Spleen (tissue), 11 donors: Measurements from ENCODE around the gene CRHR2. TPM values are rescaled to one million over a fixed set of nuclear protein-coding genes. Genes with fewer than 3 reads are reported as not detected.

Experiments
- DNase-seq: peaks from one replicate; pipeline ENCODE4 v3.0.0-alpha.2; 2020
- H3K27ac ChIP-seq, 8 donors: fragments of 200-600 bp; sonication (generic) in 7 of 8; 1 replicate in 4 of 8; 2 replicates in 4 of 8; pipeline versions ENCODE4 v1.5.0 to v1.8.0; 2016 to 2021; ENCODE audit warnings: inconsistent platforms in 4 of 8, mild to moderate bottlenecking in 4 of 8, moderate library complexity in 1 of 8
- H3K27me3 ChIP-seq, 7 donors: fragments of 200-600 bp; sonication (generic) in 6 of 7; replicated peaks in 1 of 7; 1 replicate in 4 of 7; 2 replicates in 3 of 7; pipeline versions ENCODE4 v1.5.0 to v1.8.0; 2016 to 2021; ENCODE audit warnings: inconsistent platforms in 3 of 7, mild to moderate bottlenecking in 1 of 7
- H3K36me3 ChIP-seq, 6 donors: fragments of 200-600 bp; sonication (generic) in 5 of 6; 1 replicate in 4 of 6; 2 replicates in 2 of 6; pipeline versions ENCODE4 v1.5.0 to v1.8.0; 2016 to 2021; ENCODE audit warnings: inconsistent platforms in 2 of 6
- H3K4me1 ChIP-seq, 6 donors: fragments of 200-600 bp; sonication (generic) in 5 of 6; 1 replicate in 3 of 6; 2 replicates in 3 of 6; pipeline versions ENCODE4 v1.5.0 to v1.8.0; 2016 to 2021; ENCODE audit warnings: inconsistent platforms in 3 of 6
- H3K4me3 ChIP-seq, 8 donors: fragments of 200-600 bp; sonication (generic) in 7 of 8; 1 replicate in 4 of 8; 2 replicates in 4 of 8; pipeline versions ENCODE4 v1.5.0 to v1.8.0; 2016 to 2021; ENCODE audit warnings: inconsistent platforms in 4 of 8, mild to moderate bottlenecking in 4 of 8, moderate library complexity in 2 of 8
- H3K9me3 ChIP-seq, 8 donors: fragments of 200-600 bp; sonication (generic) in 7 of 8; 1 replicate in 4 of 8; 2 replicates in 4 of 8; pipeline versions ENCODE4 v1.5.0 to v1.8.0; 2016 to 2021; ENCODE audit warnings: inconsistent platforms in 4 of 8
- POLR2A ChIP-seq, 3 donors: fragments of 450-650 bp; IDR thresholded peaks; one replicate each; pipeline ENCODE4 v1.5.1; 2017; ENCODE audit warnings: antibody characterized with exemption in 3 of 3, mild to moderate bottlenecking in 1 of 3
- POLR2AphosphoS5 ChIP-seq, 3 donors: sonication (generic); formaldehyde crosslinking; IDR thresholded peaks; one replicate each; pipeline ENCODE4 v1.5.1; 2017; ENCODE audit warnings: antibody characterized with exemption in 3 of 3
- WGBS, 5 donors: extraction: QIAGEN DNeasy Blood & Tissue Kit in 3 of 5; methylation state at CpG; one replicate each; pipeline versions ENCODE4 v1.1.5 to v1.1.7; 2013 to 2018; 5-methylcytosine and 5-hydroxymethylcytosine counted together
- intact Hi-C: fragments of 100-400 bp; cut with DNase I; formaldehyde crosslinking; loops from one replicate; pipeline ENCODE4 v1.15.0; 2023; ENCODE audit warnings: low total_unique reads
- polyA plus RNA-seq, 3 donors: library from polyadenylated mRNA; stranded (reverse); fragments of 200-250 nt; gene quantifications; one replicate each; pipeline ENCODE4 v1.2.1, GENCODE V29; 2013
- total RNA-seq, 7 donors: library from RNA; depleted of rRNA in 3 of 7; stranded (reverse); fragments of >200 nt in 3 of 7; fragmentation: NEBNext Ultra II Directional in 4 of 7; extraction: Animal tissue kit (Norgen Biotek cat#: 25700) in 4 of 7; gene quantifications; one replicate each; pipeline versions ENCODE4 v1.1.0 to v1.2.1, GENCODE V29; 2016 to 2021
- TF ChIP-seq, protein P1 (sequence below), 11 experiments: fragments of 200-600 bp in 7 of 11; fragments of 450-650 bp in 4 of 11; sonication (generic) in 4 of 11; IDR thresholded peaks in 8 of 11; conservative IDR thresholded peaks in 3 of 11; 1 replicate in 7 of 11; 2 replicates in 4 of 11; pipeline versions ENCODE4 v1.4.0 to v1.8.0; 2016 to 2021; ENCODE audit warnings: antibody characterized with exemption in 11 of 11, inconsistent platforms in 4 of 11, mild to moderate bottlenecking in 1 of 11
- donor health status: healthy with polysubstance abuse.
- donor health status: DM: no; HTN: no; CAD: no; lungs with moderate emphysema.
- donor health status: DM: no; HTN: no; CAD: no.
- donor health status: Bipolar disorder and iron deficiency.
- donor health status: healthy.
- donor health status: DM: no; HTN: no; CAD: no.
- donor health status: DM: yes; HTN: yes; CAD: no.

Gene CRHR2
- total and polyA plus RNA-seq, 10 donors: not detected

- intact Hi-C loops: no loop called here
- H3K36me3 ChIP-seq: no peaks in the 10 kb centered on the region
- peaks cover 0 to 24% (median 6%) of the 10 kb centered on the region in 6 donors for H3K4me1 ChIP-seq
- WGBS, 5 donors: 91 to 95% (median 94%) methylated on average over 5 to 7 of the region's 7 CpGs
- DNase-seq: peak; percentile 62
- H3K27me3 ChIP-seq: peaks cover 0 to 5% (median 0%) of the 10 kb centered on the region in 7 donors
- peak overlapping the region in 4 of 8 donors; percentile 2 to 56 (median 14) for H3K4me3 ChIP-seq
- peak overlapping the region in 6 of 8 donors; percentile 1 to 78 (median 52) for H3K27ac ChIP-seq
- no peaks in the 10 kb centered on the region for H3K9me3 ChIP-seq
- TF ChIP-seq POLR2A (IDR thresholded peaks at IDR 0.05) (no peak), POLR2AphosphoS5 (IDR thresholded peaks at IDR 0.05) (no peak)
- TF ChIP-seq, protein P1, sequence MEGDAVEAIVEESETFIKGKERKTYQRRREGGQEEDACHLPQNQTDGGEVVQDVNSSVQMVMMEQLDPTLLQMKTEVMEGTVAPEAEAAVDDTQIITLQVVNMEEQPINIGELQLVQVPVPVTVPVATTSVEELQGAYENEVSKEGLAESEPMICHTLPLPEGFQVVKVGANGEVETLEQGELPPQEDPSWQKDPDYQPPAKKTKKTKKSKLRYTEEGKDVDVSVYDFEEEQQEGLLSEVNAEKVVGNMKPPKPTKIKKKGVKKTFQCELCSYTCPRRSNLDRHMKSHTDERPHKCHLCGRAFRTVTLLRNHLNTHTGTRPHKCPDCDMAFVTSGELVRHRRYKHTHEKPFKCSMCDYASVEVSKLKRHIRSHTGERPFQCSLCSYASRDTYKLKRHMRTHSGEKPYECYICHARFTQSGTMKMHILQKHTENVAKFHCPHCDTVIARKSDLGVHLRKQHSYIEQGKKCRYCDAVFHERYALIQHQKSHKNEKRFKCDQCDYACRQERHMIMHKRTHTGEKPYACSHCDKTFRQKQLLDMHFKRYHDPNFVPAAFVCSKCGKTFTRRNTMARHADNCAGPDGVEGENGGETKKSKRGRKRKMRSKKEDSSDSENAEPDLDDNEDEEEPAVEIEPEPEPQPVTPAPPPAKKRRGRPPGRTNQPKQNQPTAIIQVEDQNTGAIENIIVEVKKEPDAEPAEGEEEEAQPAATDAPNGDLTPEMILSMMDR (IDR thresholded peaks at IDR 0.05 in 8 of 11, conservative IDR thresholded peaks at IDR 0.05 in 3 of 11): no peak
Measured at GRCh38 chr7:30726296-30727006, 44.2 kb upstream of the CRHR2 start.

GRCh38 chr7:30723776-30724175, 41.5 kb upstream of the CRHR2 start:
- intact Hi-C loops: no loop called here
- peak; percentile 66 for DNase-seq
- WGBS, 5 donors: 69 to 80% (median 72%) methylated on average over 3 to 4 of the region's 4 CpGs
- Histone ChIP-seq H3K9me3 (peaks cover 0 to 19% (median 6%) of the 10 kb centered on the region in 8 donors), H3K27ac (no peak overlapping the region), H3K4me3 (no peak overlapping the region), H3K36me3 (no peaks in the 10 kb centered on the region), H3K4me1 (peaks cover 0 to 24% (median 6%) of the 10 kb centered on the region in 6 donors), H3K27me3 (peaks cover 0 to 3% (median 0%) of the 10 kb centered on the region in 7 donors)
- TF ChIP-seq, protein P1 (IDR thresholded peaks at IDR 0.05 in 8 of 11, conservative IDR thresholded peaks at IDR 0.05 in 3 of 11): no peak
- TF ChIP-seq POLR2A (IDR thresholded peaks at IDR 0.05) (no peak), POLR2AphosphoS5 (IDR thresholded peaks at IDR 0.05) (no peak)

DNA sequence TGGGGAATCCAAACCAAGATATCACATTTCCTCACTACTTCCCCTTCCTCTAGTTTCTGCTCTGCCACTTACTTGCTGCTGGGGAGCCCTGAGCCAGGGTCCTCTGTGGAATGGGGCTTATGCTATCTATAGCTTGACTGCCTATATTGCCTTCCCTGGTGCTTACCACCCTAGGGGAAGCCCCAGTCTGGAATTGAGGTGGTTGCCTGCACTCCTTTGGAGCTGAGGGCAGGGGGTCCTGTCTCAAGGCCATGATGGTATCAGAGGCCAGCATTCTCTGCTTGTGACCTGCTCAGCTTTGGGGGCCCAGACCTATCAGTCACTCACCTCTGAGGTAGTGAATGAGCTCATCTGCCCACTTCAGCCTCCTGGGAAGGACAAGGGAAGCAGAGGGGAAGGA, 40.4 kb upstream of the CRHR2 start:
- H3K4me3 ChIP-seq: no peak overlapping the region
- no peak overlapping the region for H3K27ac ChIP-seq
- no peaks in the 10 kb centered on the region for H3K36me3 ChIP-seq
- peaks cover 0 to 30% (median 17%) of the 10 kb centered on the region in 8 donors for H3K9me3 ChIP-seq
- no peak for TF ChIP-seq POLR2AphosphoS5 (IDR thresholded peaks at IDR 0.05)
- no peak for TF ChIP-seq POLR2A (IDR thresholded peaks at IDR 0.05)
- TF ChIP-seq, protein P1 (IDR thresholded peaks at IDR 0.05 in 8 of 11, conservative IDR thresholded peaks at IDR 0.05 in 3 of 11): no peak
- peaks cover 0 to 3% (median 0%) of the 10 kb centered on the region in 7 donors for H3K27me3 ChIP-seq
- peak; percentile 29 for DNase-seq
- H3K4me1 ChIP-seq: peaks cover 0 to 16% (median 5%) of the 10 kb centered on the region in 6 donors
- intact Hi-C loops: no loop called here

DNA sequence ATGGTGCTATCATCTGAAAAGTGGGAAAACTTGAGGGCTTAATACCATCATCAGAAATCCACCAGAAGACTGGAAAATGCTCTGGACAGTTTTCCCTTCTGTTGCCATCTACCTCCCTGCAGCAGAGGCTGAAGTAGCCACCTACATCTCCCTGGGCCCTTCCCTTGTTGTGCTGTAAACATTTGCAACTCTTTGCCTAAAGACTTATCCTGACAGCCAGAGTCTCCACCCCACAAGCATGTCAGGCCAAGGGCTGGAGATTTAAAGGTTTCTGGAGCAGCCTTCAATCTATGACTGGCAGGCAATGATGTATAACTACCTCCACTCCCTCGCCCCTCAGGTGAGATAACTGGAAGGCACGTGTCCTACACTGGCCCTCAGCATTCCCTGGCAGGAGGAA, 39.9 kb upstream of the CRHR2 start:
- H3K27ac ChIP-seq: no peak overlapping the region
- H3K9me3 ChIP-seq: peaks cover 0 to 35% (median 18%) of the 10 kb centered on the region in 8 donors
- peaks cover 0 to 3% (median 0%) of the 10 kb centered on the region in 7 donors for H3K27me3 ChIP-seq
- peak; percentile 25 for DNase-seq
- 45 to 73% (median 70%) methylated on average over 2 of the region's 2 CpGs for WGBS, 5 donors
- TF ChIP-seq POLR2AphosphoS5 (IDR thresholded peaks at IDR 0.05): no peak
- TF ChIP-seq, protein P1 (IDR thresholded peaks at IDR 0.05 in 8 of 11, conservative IDR thresholded peaks at IDR 0.05 in 3 of 11): no peak
- no peak for TF ChIP-seq POLR2A (IDR thresholded peaks at IDR 0.05)
- H3K4me1 ChIP-seq: peaks cover 0 to 11% (median 4%) of the 10 kb centered on the region in 6 donors
- no peak overlapping the region for H3K4me3 ChIP-seq
- H3K36me3 ChIP-seq: no peaks in the 10 kb centered on the region
- intact Hi-C loops: no loop called here
